Mucosa of descending colon (tissue), 3 donors: ENCODE results near the gene KRTAP20-4. TPM values are rescaled to one million over a fixed set of nuclear protein-coding genes. Genes with fewer than 3 reads are reported as not detected.

Experiments
- ATAC-seq: fragments of 200-7000 bp; cut with Tn5 transposase; one replicate; pipeline ENCODE4 v1.9.1; 2020; ENCODE audit warnings: mild to moderate bottlenecking, moderate library complexity
- DNase-seq, 3 donors: peaks; one replicate each; pipeline ENCODE4 v3.0.0-alpha.2; 2020
- H3K36me3 ChIP-seq: fragments of 200-600 bp; one replicate; pipeline ENCODE4 v1.8.0; 2021; ENCODE audit warnings: low read depth, mild to moderate bottlenecking
- H3K4me1 ChIP-seq: fragments of 200-600 bp; one replicate; pipeline ENCODE4 v1.8.0; 2021; ENCODE audit warnings: low read depth, mild to moderate bottlenecking
- H3K4me3 ChIP-seq: fragments of 200-600 bp; one replicate; pipeline ENCODE4 v1.8.0; 2021; ENCODE audit warnings: mild to moderate bottlenecking
- H3K9me3 ChIP-seq: fragments of 200-600 bp; one replicate; pipeline ENCODE4 v1.8.0; 2021; ENCODE audit warnings: mild to moderate bottlenecking
- intact Hi-C, 2 donors: fragments of 100-400 bp; cut with DNase I in 1 of 2; cut with micrococcal nuclease in 1 of 2; formaldehyde crosslinking; loops; one replicate each; pipeline versions ENCODE4 v1.11.0 to v1.11.1; 2022; cut with DNase I, micrococcal nuclease
- total RNA-seq, 3 donors: library from RNA; stranded (reverse); fragmentation: NEBNext Ultra II Directional in 2 of 3; extraction: Animal tissue kit (Norgen Biotek cat#: 25700) in 2 of 3; gene quantifications; one replicate each; pipeline versions ENCODE4 v1.2.1 to v1.2.4, GENCODE V29; 2021 to 2023
- TF ChIP-seq, protein P1 (sequence below): fragments of 200-600 bp; IDR thresholded peaks from one replicate; pipeline ENCODE4 v1.8.0; 2022; ENCODE audit warnings: antibody characterized with exemption, mild to moderate bottlenecking
- donor health status: DM: no; HTN: no; CAD: no; lungs with moderate emphysema.
- donor health status: DM: no; HTN: no; CAD: no.
- donor health status: DM: no; HTN: yes; CAD: no.

The KRTAP20-4 gene
- total RNA-seq, 3 donors from 2014 or later: not detected

GRCh38 chr21:30652891-30653290 is 32.5 kb downstream of the KRTAP20-4 start:
- Histone ChIP-seq H3K36me3 (no peaks in the 10 kb centered on the region), H3K4me3 (no peak overlapping the region), H3K9me3 (peaks cover 36% of the 10 kb centered on the region), H3K4me1 (no peaks in the 10 kb centered on the region)
- DNase-seq (no peak), ATAC-seq (no peak)
- intact Hi-C loops: no loop called here
- TF ChIP-seq, protein P1, sequence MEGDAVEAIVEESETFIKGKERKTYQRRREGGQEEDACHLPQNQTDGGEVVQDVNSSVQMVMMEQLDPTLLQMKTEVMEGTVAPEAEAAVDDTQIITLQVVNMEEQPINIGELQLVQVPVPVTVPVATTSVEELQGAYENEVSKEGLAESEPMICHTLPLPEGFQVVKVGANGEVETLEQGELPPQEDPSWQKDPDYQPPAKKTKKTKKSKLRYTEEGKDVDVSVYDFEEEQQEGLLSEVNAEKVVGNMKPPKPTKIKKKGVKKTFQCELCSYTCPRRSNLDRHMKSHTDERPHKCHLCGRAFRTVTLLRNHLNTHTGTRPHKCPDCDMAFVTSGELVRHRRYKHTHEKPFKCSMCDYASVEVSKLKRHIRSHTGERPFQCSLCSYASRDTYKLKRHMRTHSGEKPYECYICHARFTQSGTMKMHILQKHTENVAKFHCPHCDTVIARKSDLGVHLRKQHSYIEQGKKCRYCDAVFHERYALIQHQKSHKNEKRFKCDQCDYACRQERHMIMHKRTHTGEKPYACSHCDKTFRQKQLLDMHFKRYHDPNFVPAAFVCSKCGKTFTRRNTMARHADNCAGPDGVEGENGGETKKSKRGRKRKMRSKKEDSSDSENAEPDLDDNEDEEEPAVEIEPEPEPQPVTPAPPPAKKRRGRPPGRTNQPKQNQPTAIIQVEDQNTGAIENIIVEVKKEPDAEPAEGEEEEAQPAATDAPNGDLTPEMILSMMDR: no peak

- intact Hi-C loops: no loop called here
- H3K9me3 ChIP-seq: peaks cover 57% of the 10 kb centered on the region
- no peaks in the 10 kb centered on the region for H3K36me3 ChIP-seq
- no peak overlapping the region for H3K4me3 ChIP-seq
- TF ChIP-seq, protein P1: no peak
- no peak for DNase-seq
- no peaks in the 10 kb centered on the region for H3K4me1 ChIP-seq
- ATAC-seq: no peak
Measured at GRCh38 chr21:30668776-30669175, 48.3 kb downstream of the KRTAP20-4 start.

Other genes with a start within 250 kb of the KRTAP20-4 start
- 10 to 100 TPM in 1 of 3 donors, 1 to 10 TPM in 1, under 1 TPM in 1; 0.47 to 15.0 (median 2.9) TPM for gene KRTAP13-2, start 248.4 kb upstream of the KRTAP20-4 start, total RNA-seq
- gene KRTAP13-1, start 224.6 kb upstream of the KRTAP20-4 start, total RNA-seq: not detected
- not detected for gene KRTAP13-3, start 194.7 kb upstream of the KRTAP20-4 start, total RNA-seq
- not detected for gene KRTAP13-4, start 190.4 kb upstream of the KRTAP20-4 start, total RNA-seq
- gene KRTAP15-1, start 180.4 kb upstream of the KRTAP20-4 start, total RNA-seq: not detected
- not detected for gene KRTAP19-1, start 140.3 kb upstream of the KRTAP20-4 start, total RNA-seq
- gene KRTAP19-2, start 133.2 kb upstream of the KRTAP20-4 start, total RNA-seq: not detected
- gene KRTAP19-3, start 128.6 kb upstream of the KRTAP20-4 start, total RNA-seq: not detected
- not detected for gene KRTAP19-4, start 123.5 kb upstream of the KRTAP20-4 start, total RNA-seq
- not detected for gene KRTAP19-5, start 118.5 kb upstream of the KRTAP20-4 start, total RNA-seq
- gene KRTAP19-6, start 78.8 kb upstream of the KRTAP20-4 start, total RNA-seq: not detected
- gene KRTAP19-7, start 59.3 kb upstream of the KRTAP20-4 start, total RNA-seq: not detected
- gene KRTAP22-2, start 30.2 kb upstream of the KRTAP20-4 start, total RNA-seq: not detected
- gene KRTAP6-3, start 28.2 kb upstream of the KRTAP20-4 start, total RNA-seq: not detected
- not detected for gene KRTAP6-2, start 21.7 kb upstream of the KRTAP20-4 start, total RNA-seq
- not detected for gene KRTAP22-1, start 19.5 kb upstream of the KRTAP20-4 start, total RNA-seq
- gene KRTAP6-1, start 6.7 kb upstream of the KRTAP20-4 start, total RNA-seq: not detected
- gene KRTAP20-1, start 4.2 kb upstream of the KRTAP20-4 start, total RNA-seq: not detected
- not detected for gene KRTAP20-2, start 14.6 kb downstream of the KRTAP20-4 start, total RNA-seq
- gene KRTAP20-3, start 22.2 kb downstream of the KRTAP20-4 start, total RNA-seq: not detected
- not detected for gene KRTAP21-3, start 98.2 kb downstream of the KRTAP20-4 start, total RNA-seq
- not detected for gene KRTAP21-2, start 126.6 kb downstream of the KRTAP20-4 start, total RNA-seq
- gene KRTAP21-1, start 134.8 kb downstream of the KRTAP20-4 start, total RNA-seq: not detected
- not detected for gene KRTAP8-1, start 192.6 kb downstream of the KRTAP20-4 start, total RNA-seq
- not detected for gene KRTAP7-1, start 209.1 kb downstream of the KRTAP20-4 start, total RNA-seq